Stimulated activated CD4-positive, alpha-beta T cell treated with anti-CD3 and anti-CD28 coated beads, Interleukin-1b, Interleukin-23, amount 100 ng/mL, for 4 hours (primary cell): ENCODE data around the gene CDK19.
A peak's percentile ranks its signal among the peaks of the same experiment; 100 is the strongest.
"Not testable (repeated sequence)": the region's sequence is repeated elsewhere in the genome, so short reads cannot be mapped to it uniquely, and the experiment has no call there.

ENCODE experiments used
- DNase-seq, 2 donors: peaks; one replicate each; pipeline ENCODE4 v3.0.0-alpha.2; 2020; ENCODE audit warnings: low read depth in 2 of 2

The CDK19 gene

DNA sequence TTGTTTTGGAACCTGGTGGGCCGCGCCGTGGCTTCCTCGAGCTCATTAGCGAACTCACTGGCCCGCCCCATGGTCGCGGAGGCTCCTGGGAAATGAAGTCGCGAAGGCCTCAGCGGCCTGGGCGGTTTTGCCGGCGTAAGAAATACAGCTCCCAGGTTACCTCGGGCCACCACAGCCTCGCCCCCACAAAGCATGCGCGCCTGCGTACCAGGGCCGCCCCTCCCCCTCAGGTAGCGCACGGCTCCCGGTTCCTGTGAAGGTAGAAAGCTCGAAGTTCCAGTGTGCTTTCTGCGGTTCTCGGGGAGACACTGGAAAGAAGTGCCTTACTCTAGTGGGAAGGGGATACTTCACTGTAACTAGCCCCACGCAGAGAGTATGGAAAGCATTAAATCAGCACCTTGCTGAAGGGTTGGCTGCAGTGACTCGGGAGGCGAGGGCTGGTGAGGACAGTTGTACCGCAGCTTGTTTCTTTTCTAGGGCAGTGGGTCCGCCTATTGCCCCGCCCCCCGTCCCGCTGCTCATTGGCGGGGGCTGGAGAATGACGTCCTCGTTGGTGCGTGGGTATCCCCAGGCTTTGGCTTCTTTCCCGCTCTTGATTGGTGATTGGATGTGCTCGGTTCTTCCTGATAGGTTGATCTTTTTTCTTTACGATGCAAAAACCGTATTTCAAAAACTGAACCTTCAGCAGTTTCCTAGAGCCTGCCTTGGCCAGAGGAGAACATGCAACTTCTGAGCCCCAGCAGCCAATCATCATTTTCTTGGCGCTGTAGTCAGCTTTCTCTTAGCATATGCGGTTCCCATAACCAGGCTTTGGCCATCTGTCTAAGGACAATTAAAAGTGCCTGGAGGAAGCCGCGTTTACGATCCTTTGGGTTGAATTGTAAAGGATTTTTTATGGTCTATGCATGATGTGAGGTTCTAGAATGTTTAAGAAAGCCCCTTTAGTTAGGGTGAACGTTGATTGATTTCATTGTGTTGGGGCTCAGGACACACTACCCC is at the start of gene CDK19:
Gene CDK19 (minus strand): TSS at position 59 of the 999 bp plus-strand sequence. CDS start 333 bp downstream, outside the sequence.
- peak; percentile 93 to 95 for DNase-seq

DNA sequence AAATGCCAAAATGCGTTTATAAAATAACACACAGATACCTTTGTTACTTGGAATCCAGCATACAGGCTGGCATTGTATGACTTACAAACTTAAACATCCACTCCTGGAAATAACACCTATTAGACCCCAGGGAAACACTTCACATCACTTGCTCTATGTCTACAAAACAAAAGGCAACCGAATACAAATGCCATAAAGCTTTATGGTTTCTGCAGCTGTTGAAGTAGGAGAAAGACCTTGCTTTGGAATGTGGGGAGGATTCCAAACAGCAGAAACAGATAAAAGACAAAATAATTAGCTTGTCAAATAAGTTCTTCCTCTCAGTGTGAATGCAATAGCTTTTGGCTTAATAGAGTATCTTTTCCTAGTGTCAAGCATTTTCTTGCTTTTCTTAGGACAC is 49.6 kb upstream of the CDK19 start:
- DNase-seq = no peak

- no peak for DNase-seq
These were observed 44.1 kb upstream of the CDK19 start for GRCh38 chr6:110859335-110859792.

- no peak for DNase-seq
These were observed 43.4 kb upstream of the CDK19 start for GRCh38 chr6:110858562-110859214.

DNA sequence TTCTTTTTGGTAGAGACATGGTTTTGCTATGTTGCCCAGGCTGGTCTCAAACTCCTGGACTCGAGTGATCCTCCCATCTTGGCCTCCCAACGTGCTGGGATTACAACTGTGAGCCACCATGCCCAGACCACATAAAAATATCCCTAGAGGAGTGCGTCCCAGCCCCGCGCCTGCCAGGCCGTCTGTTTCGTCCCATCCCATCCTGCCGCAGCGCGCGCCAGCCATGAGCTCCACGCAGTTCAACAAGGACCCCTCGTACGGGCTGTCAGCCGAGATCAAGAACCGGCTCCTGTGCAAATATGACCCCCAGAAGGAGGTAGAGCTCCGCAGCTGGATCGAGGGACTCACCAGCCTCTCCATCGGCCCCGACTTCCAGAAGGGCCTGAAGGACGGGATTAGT is 42.7 kb upstream of the CDK19 start:
- DNase-seq = no peak

DNA sequence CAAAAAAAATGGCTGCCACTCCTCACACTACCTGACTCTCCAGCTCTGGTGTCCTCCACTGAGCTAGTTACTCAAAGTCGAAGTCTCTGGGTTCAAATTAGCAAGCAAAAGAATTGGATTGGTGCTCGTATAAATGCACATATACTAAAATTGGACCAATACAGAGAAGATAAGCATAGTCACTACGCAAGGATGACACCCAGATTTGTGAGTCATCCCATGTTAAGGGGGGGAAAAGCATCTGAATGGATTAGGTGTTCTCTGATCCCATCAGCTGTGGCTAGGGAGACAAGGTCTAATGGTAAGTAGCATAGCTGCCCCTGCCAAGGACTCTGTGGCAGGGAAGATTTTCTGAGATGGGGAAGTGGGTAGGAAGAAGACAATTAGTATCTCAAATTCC is 41.0 kb upstream of the CDK19 start:
- no peak for DNase-seq

- no peak for DNase-seq
These were observed 38.6 kb upstream of the CDK19 start for GRCh38 chr6:110853754-110854477.

- DNase-seq = no peak
These were observed 37.5 kb upstream of the CDK19 start for GRCh38 chr6:110852773-110853172.

- no peak for DNase-seq
These were observed 34.5 kb upstream of the CDK19 start for GRCh38 chr6:110849781-110850180.

DNA sequence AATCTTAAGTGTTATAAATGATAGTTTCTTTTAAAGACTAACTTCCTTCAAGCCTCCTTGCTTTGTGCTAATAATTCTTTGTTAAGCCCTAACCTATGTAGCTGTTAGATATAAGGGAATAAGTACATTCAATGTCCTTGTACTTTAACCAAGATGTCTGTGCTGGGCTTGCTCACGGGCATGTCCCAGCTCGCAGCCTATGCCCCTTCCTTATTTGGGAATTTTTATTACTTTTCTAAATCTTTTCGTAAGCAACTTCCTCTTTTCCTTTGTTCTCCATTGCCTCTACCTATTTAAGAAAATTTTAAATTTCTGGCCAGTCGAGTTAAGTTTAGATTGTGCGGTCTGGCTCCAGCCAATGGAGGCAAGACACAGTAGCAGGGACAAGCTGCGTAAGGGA is 26.0 kb upstream of the CDK19 start:
- DNase-seq = no peak

GRCh38 chr6:110835751-110836150 is 20.5 kb upstream of the CDK19 start:
- not testable (repeated sequence) for DNase-seq

GRCh38 chr6:110833831-110834230 is 18.6 kb upstream of the CDK19 start:
- DNase-seq = no peak

GRCh38 chr6:110831405-110831804 is 16.1 kb upstream of the CDK19 start:
- no peak for DNase-seq

DNA sequence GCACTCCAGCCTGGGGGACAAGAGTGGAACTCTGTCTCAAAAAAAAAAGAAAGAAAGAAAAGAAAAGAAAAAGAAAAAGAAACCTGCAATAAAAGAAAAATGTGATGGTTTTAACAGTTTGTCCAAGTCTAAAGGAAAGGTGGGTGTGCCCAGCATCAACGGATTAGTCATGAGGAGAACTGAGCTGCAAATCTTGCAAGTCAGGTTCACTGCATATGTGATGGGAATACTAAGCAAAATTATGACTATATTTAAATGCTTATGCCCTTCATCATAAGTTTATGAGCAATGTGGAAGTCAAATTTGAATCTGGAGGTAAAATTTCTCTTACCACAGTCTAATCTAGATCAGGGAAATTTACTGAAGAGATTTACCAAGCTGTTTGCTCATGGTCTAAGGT is 13.1 kb upstream of the CDK19 start:
- DNase-seq = no peak

DNA sequence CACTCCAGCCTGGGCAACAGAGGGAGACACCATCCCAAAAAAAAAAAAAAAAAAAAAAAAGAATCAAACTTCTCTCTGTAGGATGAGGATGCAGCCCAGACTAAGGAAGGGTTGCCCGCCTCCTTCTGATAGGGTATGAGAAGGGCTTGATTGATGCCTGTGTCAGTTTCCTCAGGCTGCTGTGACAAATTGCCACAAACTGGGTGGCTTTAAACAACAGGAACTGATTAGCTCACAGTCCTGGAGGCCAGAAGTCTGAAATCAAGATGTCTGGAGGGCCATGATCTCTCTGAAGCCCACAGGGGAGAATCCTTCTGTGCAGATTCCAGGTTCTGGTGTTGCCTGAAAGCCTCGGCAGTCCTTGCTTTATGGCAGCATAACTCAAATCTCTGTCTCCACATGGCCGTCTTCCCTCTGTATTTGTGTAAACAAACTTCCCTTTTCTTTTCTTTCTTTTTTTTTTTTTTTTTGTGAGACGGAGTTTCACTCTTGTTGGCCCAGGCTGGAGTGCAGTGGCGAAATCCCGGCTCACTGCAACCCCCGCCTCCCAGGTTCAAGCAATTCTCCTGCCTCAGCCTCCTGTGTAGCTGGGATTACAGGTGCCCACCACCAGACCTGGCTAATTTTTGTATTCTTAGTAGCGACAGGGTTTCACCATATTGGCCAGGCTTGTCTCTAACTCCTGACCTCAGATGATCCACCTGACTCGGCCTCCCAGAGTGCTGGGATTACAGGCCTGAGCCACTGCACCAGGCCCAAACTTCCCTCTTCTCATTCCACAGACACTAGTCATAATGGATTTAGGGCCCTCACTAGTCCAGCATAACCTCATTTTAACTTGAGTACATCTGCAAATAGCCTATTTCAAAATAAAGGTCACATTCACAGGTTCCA is 11.2 kb upstream of the CDK19 start:
- DNase-seq = no peak

- no peak for DNase-seq
These were observed 7.9 kb upstream of the CDK19 start for GRCh38 chr6:110823146-110823545.

GRCh38 chr6:110822249-110822648 is 7.0 kb upstream of the CDK19 start:
- DNase-seq = no peak

- no peak for DNase-seq
These were observed 1.4 kb upstream of the CDK19 start for GRCh38 chr6:110816677-110817076.

- no peak for DNase-seq
These were observed 256 bp downstream of the CDK19 start for GRCh38 chr6:110815015-110815410.

DNA sequence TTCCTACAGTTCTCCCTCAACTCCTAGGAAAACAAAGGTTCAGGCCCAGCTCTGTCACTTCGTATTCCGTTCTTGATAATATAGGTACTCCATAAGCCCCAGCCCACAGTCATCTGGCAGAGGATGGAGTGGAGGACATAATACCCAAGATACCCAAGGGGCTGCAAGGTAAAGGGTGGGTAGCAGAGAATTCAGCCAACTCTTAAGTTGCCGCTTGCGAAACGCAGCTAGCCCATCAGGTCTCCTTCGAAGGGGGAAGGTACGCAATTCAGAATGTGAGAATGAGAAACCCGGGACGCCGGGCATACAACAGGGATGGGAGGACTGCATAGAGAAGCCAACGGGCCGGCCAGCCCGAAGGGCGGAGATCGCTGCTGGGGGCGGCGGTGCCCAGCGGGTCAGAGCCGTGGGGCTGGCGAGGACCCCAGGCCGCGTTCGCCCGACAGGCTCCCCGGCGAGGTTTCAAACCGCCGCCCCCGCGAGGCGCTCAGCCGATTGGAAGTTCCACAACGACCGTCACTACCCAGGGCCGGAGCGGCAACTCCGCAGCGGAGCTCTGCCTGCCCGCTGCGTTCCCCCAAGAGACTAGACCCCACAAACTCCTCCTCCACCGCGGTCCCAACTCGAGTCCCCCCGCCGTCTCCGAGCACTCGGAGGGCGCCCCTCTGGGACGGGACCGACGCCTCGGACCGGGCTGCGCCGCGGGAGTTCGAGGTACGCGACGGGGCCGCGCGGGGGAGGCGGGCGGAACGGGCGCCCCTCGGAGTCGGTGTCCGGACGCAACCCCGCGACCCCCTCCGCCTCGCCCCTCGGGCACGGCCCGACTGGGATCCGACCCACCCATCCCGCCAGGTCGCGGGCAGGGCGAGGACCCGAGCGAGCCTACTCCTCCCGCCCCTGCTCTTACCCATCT is 911 bp downstream of the CDK19 start:
- peak; percentile 14 to 47 for DNase-seq
